ENCODE data around the gene SCTR. TPM values are rescaled to one million over a fixed set of nuclear protein-coding genes. Genes with fewer than 3 reads are reported as not detected.

SCTR gene
- total and polyA plus RNA-seq, 2 of the 8 experiments (the other 6 are each of a cell fraction or from before 2014, with no cell fraction given), result 0.15 TPM; not detected in 1

GRCh38 chr2:119416299-119416923 is 107.9 kb downstream of the SCTR start:
- Histone ChIP-seq H3K14ac (ENCODE audit: insufficient read length) (no peak overlapping the region), H2BK20ac (ENCODE audit: low read length) (no peak overlapping the region), H3K23ac (ENCODE audit: insufficient read length) (no peak overlapping the region), H4K8ac (ENCODE audit: extremely low read depth, insufficient read depth, low read length) (no peak overlapping the region), H3K9me3 (ENCODE audit: insufficient read depth in 2 of 2, low read depth in 1 of 2, low read length in 1 of 2) (peaks cover 8% of the 10 kb centered on the region in 2 experiments; a peak in 3 of 4 replicates), H3K4ac (replicated peaks; ENCODE audit: insufficient read length, low read depth, low read length) (no peak overlapping the region), H4K20me1 (replicated peaks in 1 of 2; ENCODE audit: control insufficient read depth in 1 of 2, insufficient read depth in 2 of 2, low read length in 2 of 2) (no peaks in the 10 kb centered on the region), H3K4me3 (ENCODE audit: extremely low read depth in 1 of 4, insufficient read depth in 2 of 4, low read depth in 3 of 4, low read length in 4 of 4) (no peak overlapping the region), H2AFZ (ENCODE audit: low read length) (no peak overlapping the region), H3K4me1 (replicated peaks in 1 of 4; ENCODE audit: control insufficient read depth in 3 of 4, insufficient read depth in 4 of 4, low read length in 3 of 4) (no peaks in the 10 kb centered on the region), H3K56ac (replicated peaks; ENCODE audit: insufficient read length, low read depth, low read length) (no peak overlapping the region), H3K79me2 (ENCODE audit: control insufficient read depth in 1 of 2, insufficient read depth in 2 of 2, low read length in 2 of 2) (no peaks in the 10 kb centered on the region), H2BK5ac (ENCODE audit: low read depth, low read length) (no peak overlapping the region), H2AK5ac (ENCODE audit: low read depth, low read length) (no peak overlapping the region), H3K23me2 (ENCODE audit: low read depth, low read length) (no peaks in the 10 kb centered on the region), H3K9ac (replicated peaks in 1 of 4; ENCODE audit: extremely low read depth in 1 of 4, low read depth in 3 of 4, low read length in 3 of 4) (no peak overlapping the region), H4K5ac (ENCODE audit: insufficient read length, low read depth, low read length) (no peak overlapping the region), H3K27ac (ENCODE audit: low read depth, low read length) (no peak overlapping the region), H3K36me3 (ENCODE audit: control insufficient read depth in 2 of 4, insufficient read depth in 4 of 4, low read length in 3 of 4) (no peaks in the 10 kb centered on the region), H3K4me2 (ENCODE audit: insufficient read depth in 1 of 2, low read depth in 2 of 2, low read length in 2 of 2) (no peak overlapping the region), H3K79me1 (ENCODE audit: low read depth, low read length) (no peaks in the 10 kb centered on the region), H2BK15ac (ENCODE audit: low read length) (no peak overlapping the region), H4K91ac (replicated peaks; ENCODE audit: insufficient read length, low read length) (no peak overlapping the region), H2BK12ac (ENCODE audit: low read depth, low read length) (no peak overlapping the region), H3K18ac (ENCODE audit: extremely low read depth, low read length) (no peak overlapping the region), H3K27me3 (replicated peaks in 1 of 4; ENCODE audit: control insufficient read depth in 3 of 4, extremely low read depth in 1 of 4, insufficient read depth in 3 of 4, low read length in 3 of 4) (no peaks in the 10 kb centered on the region), H2BK120ac (replicated peaks; ENCODE audit: low read depth, low read length) (no peak overlapping the region)
- 100% methylated on average over 4 of the region's 4 CpGs; no CpG with 5 or more reads in 1 of the 2 experiments for WGBS, 2 experiments (ENCODE audit: extremely low coverage in 1 of 2, insufficient coverage in 1 of 2, insufficient read length in 1 of 2, insufficient replicate concordance in 2 of 2, low coverage in 1 of 2, low lambda C conversion rate in 2 of 2, missing lambda C conversion rate in 1 of 2)
- ChIA-PET CTCF (ENCODE audit: partially characterized antibody) (interaction anchor here (0.8 to 21.3 kb wide), 7 partner anchors 13 to 225 kb away, joined by 3 to 411 read pairs (median 3); no protein-coding TSS in a partner anchor), POLR2A (ENCODE audit: partially characterized antibody) (no interaction called here)
- FAIRE-seq (no peak), DNase-seq (ENCODE audit: low read depth in 1 of 2, low spot score in 2 of 2) (no peak)
- no peak for TF ChIP-seq CTBP2 (IDR thresholded peaks at IDR 0.05; ENCODE audit: borderline replicate concordance, insufficient read depth, insufficient read length, low read length)
- TF ChIP-seq ASH2L (IDR thresholded peaks at IDR 0.05; ENCODE audit: low read length), result no peak
- no peak for TF ChIP-seq CREB1 (IDR thresholded peaks at IDR 0.05)
- TF ChIP-seq MAX (IDR thresholded peaks at IDR 0.05), result no peak
- TF ChIP-seq EGR1 (IDR thresholded peaks at IDR 0.05; ENCODE audit: borderline replicate concordance, low read depth, low read length), result no peak
- no peak for TF ChIP-seq SP4 (IDR thresholded peaks at IDR 0.05; ENCODE audit: low read length)
- no peak for TF ChIP-seq NRF1 (IDR thresholded peaks at IDR 0.05; ENCODE audit: low read depth, low read length)
- TF ChIP-seq SIRT6 (IDR thresholded peaks at IDR 0.05; ENCODE audit: low read length), result no peak
- TF ChIP-seq SIX5 (IDR thresholded peaks at IDR 0.05; ENCODE audit: low read depth, low read length), result no peak
- TF ChIP-seq NANOG (IDR thresholded peaks at IDR 0.05; ENCODE audit: insufficient read depth, low read depth, low read length, poor library complexity, severe bottlenecking), result no peak
- TF ChIP-seq PHF8 (conservative IDR thresholded peaks at IDR 0.05; ENCODE audit: low read depth, low read length), result no peak
- TF ChIP-seq YY1 (IDR thresholded peaks at IDR 0.05; ENCODE audit: low read depth, low read length), result no peak
- TF ChIP-seq HDAC2 (IDR thresholded peaks at IDR 0.05; ENCODE audit: borderline replicate concordance in 1 of 2, low read depth in 2 of 2, low read length in 2 of 2), result no peak
- no peak for TF ChIP-seq SP2 (IDR thresholded peaks at IDR 0.05; ENCODE audit: low read length)
- no peak for TF ChIP-seq TEAD4 (IDR thresholded peaks at IDR 0.05; ENCODE audit: low read depth, low read length)

Measured in H1 (cell line).